ENCODE results near the gene NTM. TPM values are rescaled to one million over a fixed set of nuclear protein-coding genes. Genes with fewer than 3 reads are reported as not detected.
"Not testable (repeated sequence)": the region's sequence is repeated elsewhere in the genome, so short reads cannot be mapped to it uniquely, and the experiment has no call there.

NTM gene
- total and polyA plus RNA-seq, 8 donors = 0.04 to 4.4 (median 0.50) TPM

GRCh38 chr11:132068556-132068955, 698.1 kb downstream of the NTM start:
- no peak for DNase-seq
- no peak for ATAC-seq
- FAIRE-seq = no peak

DNA sequence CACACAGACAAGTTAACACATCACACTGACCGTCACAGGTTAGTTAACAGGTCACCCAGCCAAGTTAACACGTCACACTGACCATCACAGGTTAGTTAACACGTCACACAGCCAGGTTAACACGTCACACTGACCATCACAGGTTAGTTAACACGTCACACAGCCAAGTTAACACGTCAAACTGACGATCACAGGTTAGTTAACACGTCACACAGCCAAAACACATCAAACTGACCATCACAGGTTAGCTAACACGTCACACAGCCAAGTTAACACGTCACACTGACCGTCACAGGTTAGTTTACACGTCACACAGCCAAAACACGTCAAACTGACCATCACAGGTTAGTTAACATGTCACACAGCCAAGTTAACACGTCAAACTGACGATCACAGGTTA, 699.2 kb downstream of the NTM start:
- 62 to 77% methylated on average over 15 of the region's 15 CpGs for WGBS, 2 donors
- H3K27me3 ChIP-seq; H3K36me3 ChIP-seq; H3K9me3 ChIP-seq; ATAC-seq; FAIRE-seq; DNase-seq; H3K4me3 ChIP-seq; H3K27ac ChIP-seq; H3K4me1 ChIP-seq; intact Hi-C loops (cut with DNase I): not testable (repeated sequence)

More at GRCh38 chr11:132068556-132068955, 698.1 kb downstream of the NTM start:
- Histone ChIP-seq H3K4me3 (no peak overlapping the region), H3K27me3 (peaks cover 0 to 9% (median 0%) of the 10 kb centered on the region in 4 donors), H3K27ac (no peak overlapping the region), H3K9me3 (no peaks in the 10 kb centered on the region), H3K36me3 (no peaks in the 10 kb centered on the region), H3K4me1 (no peaks in the 10 kb centered on the region)
- TF ChIP-seq, protein P1, sequence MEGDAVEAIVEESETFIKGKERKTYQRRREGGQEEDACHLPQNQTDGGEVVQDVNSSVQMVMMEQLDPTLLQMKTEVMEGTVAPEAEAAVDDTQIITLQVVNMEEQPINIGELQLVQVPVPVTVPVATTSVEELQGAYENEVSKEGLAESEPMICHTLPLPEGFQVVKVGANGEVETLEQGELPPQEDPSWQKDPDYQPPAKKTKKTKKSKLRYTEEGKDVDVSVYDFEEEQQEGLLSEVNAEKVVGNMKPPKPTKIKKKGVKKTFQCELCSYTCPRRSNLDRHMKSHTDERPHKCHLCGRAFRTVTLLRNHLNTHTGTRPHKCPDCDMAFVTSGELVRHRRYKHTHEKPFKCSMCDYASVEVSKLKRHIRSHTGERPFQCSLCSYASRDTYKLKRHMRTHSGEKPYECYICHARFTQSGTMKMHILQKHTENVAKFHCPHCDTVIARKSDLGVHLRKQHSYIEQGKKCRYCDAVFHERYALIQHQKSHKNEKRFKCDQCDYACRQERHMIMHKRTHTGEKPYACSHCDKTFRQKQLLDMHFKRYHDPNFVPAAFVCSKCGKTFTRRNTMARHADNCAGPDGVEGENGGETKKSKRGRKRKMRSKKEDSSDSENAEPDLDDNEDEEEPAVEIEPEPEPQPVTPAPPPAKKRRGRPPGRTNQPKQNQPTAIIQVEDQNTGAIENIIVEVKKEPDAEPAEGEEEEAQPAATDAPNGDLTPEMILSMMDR (IDR thresholded peaks at IDR 0.05) = no peak
- intact Hi-C loops (cut with DNase I) = no loop called here

DNA sequence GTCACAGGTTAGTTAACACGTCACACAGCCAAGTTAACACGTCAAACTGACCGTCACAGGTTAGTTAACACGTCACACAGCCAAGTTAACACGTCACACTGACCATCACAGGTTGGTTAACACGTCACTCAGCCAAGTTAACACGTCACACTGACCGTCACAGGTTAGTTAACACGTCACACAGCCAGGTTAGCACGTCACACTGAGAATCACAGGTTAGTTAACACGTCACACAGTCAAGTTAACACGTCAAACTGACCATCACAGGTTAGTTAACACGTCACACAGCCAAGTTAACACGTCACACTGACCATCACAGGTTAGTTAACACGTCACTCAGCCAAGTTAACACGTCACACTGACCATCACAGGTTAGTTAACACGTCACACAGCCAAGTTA, 700.5 kb downstream of the NTM start:
- H3K27ac ChIP-seq; H3K36me3 ChIP-seq; ATAC-seq; intact Hi-C loops (cut with DNase I); H3K27me3 ChIP-seq; H3K4me3 ChIP-seq; H3K4me1 ChIP-seq; H3K9me3 ChIP-seq; DNase-seq; FAIRE-seq: not testable (repeated sequence)
- 61 to 79% methylated on average over 14 to 15 of the region's 17 CpGs for WGBS, 2 donors

DNA sequence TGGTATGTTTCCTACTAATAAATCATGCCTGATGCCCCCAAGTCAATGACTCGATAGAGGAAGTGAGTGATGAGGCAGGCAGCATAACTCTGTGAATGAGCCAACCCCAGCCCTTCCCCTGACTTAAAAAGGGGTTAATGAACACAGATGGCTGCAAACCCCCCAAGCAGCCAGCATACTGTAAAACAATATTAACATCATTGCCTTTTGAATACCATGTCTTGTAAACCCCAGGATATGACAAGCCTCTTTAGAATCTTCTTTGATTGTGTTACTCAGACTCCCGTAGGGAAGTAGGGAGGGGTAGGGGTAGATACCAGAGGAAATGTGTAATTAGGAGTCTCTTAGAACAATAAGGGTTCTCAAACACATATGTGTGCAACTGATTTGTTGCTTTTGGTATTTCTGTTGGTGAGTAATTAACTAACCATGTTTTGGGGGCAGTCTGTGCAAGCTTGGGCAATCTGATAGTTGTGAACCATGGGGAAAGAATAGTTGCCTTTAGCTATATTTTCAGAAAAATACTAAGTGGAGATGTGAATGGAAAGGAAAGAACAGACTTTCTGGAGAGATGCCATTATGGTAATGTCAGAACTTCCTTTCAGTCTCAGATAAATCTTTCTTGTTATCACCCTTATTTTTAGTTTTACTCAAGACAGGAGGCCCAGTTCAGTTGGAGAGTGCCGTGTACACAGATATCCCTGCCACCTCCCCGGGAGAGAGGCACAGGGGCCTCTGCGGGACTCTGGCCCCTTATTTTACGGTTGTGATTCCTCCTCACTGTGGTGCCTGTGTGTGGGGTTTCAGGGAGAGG, 701.8 kb downstream of the NTM start:
- no peaks in the 10 kb centered on the region for H3K9me3 ChIP-seq
- no peak overlapping the region for H3K27ac ChIP-seq
- peaks cover 0 to 8% (median 0%) of the 10 kb centered on the region in 4 donors for H3K27me3 ChIP-seq
- intact Hi-C loops (cut with DNase I) = no loop called here
- FAIRE-seq (no peak), ATAC-seq (peak in 1 of 4 donors; percentile 45), DNase-seq (no peak)
- 45% methylated on average over 6 of the region's 6 CpGs for WGBS, 2 donors
- H3K4me3 ChIP-seq = no peak overlapping the region
- no peaks in the 10 kb centered on the region for H3K4me1 ChIP-seq
- H3K36me3 ChIP-seq = no peaks in the 10 kb centered on the region
- TF ChIP-seq, protein P1 (IDR thresholded peaks at IDR 0.05) = no peak

DNA sequence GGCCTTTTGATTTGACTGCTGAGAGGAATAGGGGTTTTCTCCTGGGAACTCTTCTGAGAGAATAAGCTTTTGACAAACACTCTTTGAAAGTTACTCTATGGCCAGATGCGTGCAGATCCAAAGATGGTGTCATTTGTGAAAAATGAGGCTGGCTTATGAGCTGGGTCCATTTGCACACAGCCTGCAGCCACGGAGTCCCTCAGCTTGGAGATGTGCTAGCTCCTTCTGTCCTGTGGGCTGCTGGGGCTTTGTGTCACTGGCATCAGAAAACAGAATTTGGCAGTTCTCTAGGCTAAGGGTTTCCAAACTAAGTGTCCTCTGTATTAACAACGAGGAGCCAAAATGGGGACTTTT, 702.4 kb downstream of the NTM start:
- TF ChIP-seq, protein P1 (IDR thresholded peaks at IDR 0.05) = no peak
- 31 to 39% methylated on average over 3 of the region's 3 CpGs for WGBS, 2 donors

GRCh38 chr11:132073787-132074186, 703.4 kb downstream of the NTM start:
- WGBS, 2 donors = 26 to 30% methylated on average over 1 of the region's 1 CpG

More for the DNA sequence above, 702.4 kb downstream of the NTM start:
- DNase-seq (no peak), ATAC-seq (no peak), FAIRE-seq (no peak)
- H3K4me1 ChIP-seq = no peaks in the 10 kb centered on the region
- no peaks in the 10 kb centered on the region for H3K9me3 ChIP-seq
- H3K36me3 ChIP-seq = no peaks in the 10 kb centered on the region
- no peak overlapping the region for H3K4me3 ChIP-seq
- intact Hi-C loops (cut with DNase I) = no loop called here
- H3K27me3 ChIP-seq = peaks cover 0 to 2% (median 0%) of the 10 kb centered on the region in 4 donors
- H3K27ac ChIP-seq = no peak overlapping the region

More at GRCh38 chr11:132073787-132074186, 703.4 kb downstream of the NTM start:
- Histone ChIP-seq H3K4me3 (no peak overlapping the region), H3K36me3 (no peaks in the 10 kb centered on the region), H3K9me3 (no peaks in the 10 kb centered on the region), H3K27me3 (no peaks in the 10 kb centered on the region), H3K27ac (no peak overlapping the region), H3K4me1 (no peaks in the 10 kb centered on the region)
- ATAC-seq = no peak
- intact Hi-C loops (cut with DNase I) = no loop called here
- TF ChIP-seq, protein P1 (IDR thresholded peaks at IDR 0.05) = no peak
- DNase-seq = no peak
- no peak for FAIRE-seq
